ENCODE measurements around the gene MAMDC4.
A peak's percentile ranks its signal among the peaks of the same experiment; 100 is the strongest.

Gene MAMDC4

GRCh38 chr9:136901516-136902258 lies 49.5 kb downstream of the MAMDC4 start:
- DNase-seq, result peak; percentile 80
- in situ Hi-C loops (cut with HindIII; ENCODE audit: low pct_ligation_motif_present, low pct_unique_long_range_greater_than_20kb, low sequenced_read_pairs), result no loop called here

GRCh38 chr9:136902259-136902821 lies 50.2 kb downstream of the MAMDC4 start:
- in situ Hi-C loops (cut with HindIII; ENCODE audit: low pct_ligation_motif_present, low pct_unique_long_range_greater_than_20kb, low sequenced_read_pairs), result no loop called here
- DNase-seq, result peak; percentile 75

- DNase-seq, result no peak
- in situ Hi-C loops (cut with HindIII; ENCODE audit: low pct_ligation_motif_present, low pct_unique_long_range_greater_than_20kb, low sequenced_read_pairs), result no loop called here
Measured at GRCh38 chr9:136903041-136903554, 51.0 kb downstream of the MAMDC4 start.

- DNase-seq, result no peak
- in situ Hi-C loops (cut with HindIII; ENCODE audit: low pct_ligation_motif_present, low pct_unique_long_range_greater_than_20kb, low sequenced_read_pairs), result no loop called here
Measured at GRCh38 chr9:136906266-136906665, 54.1 kb downstream of the MAMDC4 start.

GRCh38 chr9:136907011-136907914 lies 55.1 kb downstream of the MAMDC4 start:
- DNase-seq, result no peak
- in situ Hi-C loops (cut with HindIII; ENCODE audit: low pct_ligation_motif_present, low pct_unique_long_range_greater_than_20kb, low sequenced_read_pairs), result no loop called here
